Brain microvascular endothelial cell (primary cell): ENCODE results near the gene TTLL1.

Experiments used
- DNase-seq: peaks from one replicate; pipeline ENCODE4 v3.0.0-alpha.2; 2020
- H3K27ac ChIP-seq: fragments of 250-450 bp; sonication (Bioruptor Pico); 2 replicates; pipeline ENCODE4 v1.5.1; 2020; ENCODE audit warnings: mild to moderate bottlenecking, moderate library complexity
- H3K27me3 ChIP-seq: fragments of 250-450 bp; sonication (Bioruptor Pico); replicated peaks from 2 replicates; pipeline ENCODE4 v1.5.1; 2020; ENCODE audit warnings: mild to moderate bottlenecking
- H3K36me3 ChIP-seq: fragments of 250-450 bp; sonication (Bioruptor Pico); replicated peaks from 2 replicates; pipeline ENCODE4 v1.5.1; 2020; ENCODE audit warnings: mild to moderate bottlenecking
- H3K4me3 ChIP-seq: 2 replicates; pipeline ENCODE4 v1.5.1; 2011; ENCODE audit warnings: low read depth, mild to moderate bottlenecking, control low read depth, low read length, moderate library complexity
- CTCF ChIP-seq: IDR thresholded peaks from 2 replicates; pipeline ENCODE4 v1.5.1; 2011; ENCODE audit warnings: low read depth, mild to moderate bottlenecking, moderate library complexity, low read length, control low read depth, inconsistent platforms; ENCODE audit errors: missing control alignments
- in situ Hi-C: cut with HindIII; loops from 2 replicates; pipeline ENCODE4 v1.10.0; 2017; ENCODE audit warnings: low sequenced_read_pairs, low pct_ligation_motif_present

Gene TTLL1

GRCh38 chr22:43015677-43016042 is 73.5 kb downstream of the TTLL1 start:
- Histone ChIP-seq H3K36me3 (no peaks in the 10 kb centered on the region), H3K4me3 (peak overlapping the region; percentile 67), H3K27ac (no peak overlapping the region), H3K27me3 (no peaks in the 10 kb centered on the region)
- no peak for DNase-seq
- in situ Hi-C loops: no loop called here
- no peak for TF ChIP-seq CTCF

- peak within 1 kb of the TSS; percentile 86 for H3K4me3 ChIP-seq
- peak within 1 kb of the TSS; percentile 64 for H3K27ac ChIP-seq
- no peaks in the 10 kb centered on the region for H3K36me3 ChIP-seq
- DNase-seq: peak; percentile 99
- in situ Hi-C loops: no loop called here
- no peak for TF ChIP-seq CTCF
- H3K27me3 ChIP-seq: no peaks in the 10 kb centered on the region
These were observed 74.1 kb downstream of the TTLL1 start, which contains the start of gene PACSIN2 for GRCh38 chr22:43014869-43015676. PACSIN2 (minus strand) TSS chr22:43015149; CDS start chr22:42912080, 103,069 bp downstream.

GRCh38 chr22:43014316-43014868 is 74.8 kb downstream of the TTLL1 start:
- Histone ChIP-seq H3K27ac (peak overlapping the region; percentile 64), H3K4me3 (peak overlapping the region; percentile 86), H3K36me3 (no peaks in the 10 kb centered on the region), H3K27me3 (no peaks in the 10 kb centered on the region)
- no peak for TF ChIP-seq CTCF
- in situ Hi-C loops: no loop called here
- DNase-seq: no peak

GRCh38 chr22:43013355-43014315 is 75.6 kb downstream of the TTLL1 start:
- no peaks in the 10 kb centered on the region for H3K36me3 ChIP-seq
- no peak for DNase-seq
- TF ChIP-seq CTCF: no peak
- in situ Hi-C loops: no loop called here
- no peak overlapping the region for H3K27ac ChIP-seq
- H3K27me3 ChIP-seq: no peaks in the 10 kb centered on the region
- H3K4me3 ChIP-seq: peak overlapping the region; percentile 86

GRCh38 chr22:43012390-43012789 is 76.8 kb downstream of the TTLL1 start:
- Histone ChIP-seq H3K27ac (no peak overlapping the region), H3K36me3 (no peaks in the 10 kb centered on the region), H3K27me3 (no peaks in the 10 kb centered on the region), H3K4me3 (no peak overlapping the region)
- DNase-seq: no peak
- in situ Hi-C loops: no loop called here
- no peak for TF ChIP-seq CTCF
